ENCODE data around the gene TPCN1.

The TPCN1 gene

DNA sequence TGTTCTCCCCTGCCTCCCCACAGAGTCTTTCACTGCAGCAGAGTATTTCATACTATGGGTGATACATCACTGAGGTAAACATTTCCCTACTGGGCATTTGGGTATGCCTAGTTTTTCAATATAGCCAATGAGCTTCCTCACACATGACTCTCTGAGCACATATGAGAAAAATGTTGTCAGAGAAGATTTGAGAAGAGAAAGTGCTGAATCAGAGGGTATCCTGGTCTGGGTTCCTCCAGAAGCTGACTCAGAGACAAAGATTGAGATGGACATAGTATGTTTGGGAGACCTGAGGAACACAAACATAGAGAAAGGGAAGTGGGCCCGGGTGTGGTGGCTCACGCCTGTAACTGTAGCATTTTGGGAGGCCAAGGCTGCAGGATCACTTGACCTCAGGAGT, 101.1 kb downstream of the TPCN1 start:
- DNase-seq (ENCODE audit: low read depth), result peak; percentile 68
- TF ChIP-seq, protein P1, sequence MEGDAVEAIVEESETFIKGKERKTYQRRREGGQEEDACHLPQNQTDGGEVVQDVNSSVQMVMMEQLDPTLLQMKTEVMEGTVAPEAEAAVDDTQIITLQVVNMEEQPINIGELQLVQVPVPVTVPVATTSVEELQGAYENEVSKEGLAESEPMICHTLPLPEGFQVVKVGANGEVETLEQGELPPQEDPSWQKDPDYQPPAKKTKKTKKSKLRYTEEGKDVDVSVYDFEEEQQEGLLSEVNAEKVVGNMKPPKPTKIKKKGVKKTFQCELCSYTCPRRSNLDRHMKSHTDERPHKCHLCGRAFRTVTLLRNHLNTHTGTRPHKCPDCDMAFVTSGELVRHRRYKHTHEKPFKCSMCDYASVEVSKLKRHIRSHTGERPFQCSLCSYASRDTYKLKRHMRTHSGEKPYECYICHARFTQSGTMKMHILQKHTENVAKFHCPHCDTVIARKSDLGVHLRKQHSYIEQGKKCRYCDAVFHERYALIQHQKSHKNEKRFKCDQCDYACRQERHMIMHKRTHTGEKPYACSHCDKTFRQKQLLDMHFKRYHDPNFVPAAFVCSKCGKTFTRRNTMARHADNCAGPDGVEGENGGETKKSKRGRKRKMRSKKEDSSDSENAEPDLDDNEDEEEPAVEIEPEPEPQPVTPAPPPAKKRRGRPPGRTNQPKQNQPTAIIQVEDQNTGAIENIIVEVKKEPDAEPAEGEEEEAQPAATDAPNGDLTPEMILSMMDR (IDR thresholded peaks at IDR 0.05; ENCODE audit: low read length, missing control alignments), result no peak
- H3K4me3 ChIP-seq (replicated peaks; ENCODE audit: low read depth, low read length), result no peak overlapping the region

DNA sequence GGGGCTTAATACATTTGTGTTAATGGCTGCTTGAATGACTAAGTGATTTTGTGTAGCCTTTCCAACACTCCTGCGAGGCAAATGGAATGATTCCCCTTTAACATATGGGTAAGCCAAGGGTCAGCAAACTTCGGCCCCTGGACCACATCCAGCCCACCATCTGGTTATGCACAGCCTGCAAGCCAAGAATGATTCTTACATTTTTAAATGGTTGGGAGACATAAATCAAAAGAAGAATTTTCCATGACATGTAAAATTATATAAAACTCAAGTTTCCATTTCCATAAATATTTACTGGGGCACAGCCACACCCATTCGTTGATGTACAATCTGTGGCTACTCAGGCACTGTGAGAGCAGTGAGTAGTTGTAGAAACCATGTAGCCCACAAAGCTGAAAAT, 104.7 kb downstream of the TPCN1 start:
- DNase-seq (ENCODE audit: low read depth), result peak; percentile 66
- TF ChIP-seq, protein P1 (IDR thresholded peaks at IDR 0.05; ENCODE audit: low read length, missing control alignments), result no peak
- no peak overlapping the region for H3K4me3 ChIP-seq (replicated peaks; ENCODE audit: low read depth, low read length)

DNA sequence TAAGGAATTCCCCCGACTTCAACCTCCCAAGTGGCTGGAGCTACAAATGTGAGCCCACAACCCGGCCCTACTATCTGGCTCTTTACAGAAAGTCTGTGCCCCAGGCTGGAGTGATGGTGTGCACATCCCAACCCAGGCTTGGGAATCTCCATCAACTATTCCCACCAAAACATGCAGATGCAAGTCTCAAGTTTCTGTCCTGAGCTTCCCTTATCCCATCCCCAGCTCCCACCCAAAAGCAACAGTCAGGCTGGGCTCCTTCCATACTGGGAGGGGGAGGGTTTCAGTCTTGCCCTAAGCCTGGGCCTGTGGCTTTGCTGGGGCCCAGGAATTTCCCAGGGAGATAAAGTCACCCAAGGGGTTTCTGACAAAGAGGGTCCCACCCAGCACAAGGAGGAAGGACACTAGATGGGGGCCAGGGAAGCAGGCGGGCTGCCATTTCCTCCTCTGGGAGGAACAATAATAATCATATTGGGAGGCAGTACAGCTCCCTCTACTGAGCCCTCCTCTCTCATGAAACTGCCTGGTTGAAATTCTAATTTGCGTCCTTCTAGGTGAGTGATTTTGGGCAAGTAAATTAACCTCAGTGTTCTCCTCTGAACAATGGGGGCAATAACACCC, 105.6 kb downstream of the TPCN1 start:
- no peak overlapping the region for H3K4me3 ChIP-seq (replicated peaks; ENCODE audit: low read depth, low read length)
- DNase-seq (ENCODE audit: low read depth), result no peak
- TF ChIP-seq, protein P1 (IDR thresholded peaks at IDR 0.05; ENCODE audit: low read length, missing control alignments), result peak; percentile 36

DNA sequence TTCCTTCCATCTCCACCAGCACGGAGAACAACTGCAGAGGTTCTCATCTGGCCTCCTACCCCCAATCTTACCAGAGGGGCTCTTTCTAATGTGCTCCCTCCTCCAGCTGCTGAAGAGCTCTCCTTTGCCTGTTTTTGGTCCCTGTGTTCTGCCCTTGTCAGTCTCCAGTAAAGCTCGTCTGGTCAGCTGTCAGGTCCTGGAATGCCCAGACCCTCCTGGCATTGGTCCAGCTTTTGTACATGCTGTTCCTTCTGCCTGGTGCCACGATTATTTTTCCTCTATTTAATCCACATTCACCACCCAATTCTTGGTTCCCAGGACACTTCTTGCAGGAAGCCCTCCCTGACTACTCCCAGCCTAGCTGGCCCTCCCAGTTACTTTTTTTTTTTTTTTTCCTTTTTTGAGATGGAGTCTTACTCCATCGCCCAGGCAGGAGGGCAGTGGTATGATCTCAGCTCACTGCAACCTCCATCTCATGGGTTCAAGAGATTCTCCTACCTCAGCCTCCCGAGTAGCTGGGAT, 107.2 kb downstream of the TPCN1 start:
- H3K4me3 ChIP-seq (replicated peaks; ENCODE audit: low read depth, low read length), result no peak overlapping the region
- TF ChIP-seq, protein P1 (IDR thresholded peaks at IDR 0.05; ENCODE audit: low read length, missing control alignments), result no peak
- no peak for DNase-seq (ENCODE audit: low read depth)

DNA sequence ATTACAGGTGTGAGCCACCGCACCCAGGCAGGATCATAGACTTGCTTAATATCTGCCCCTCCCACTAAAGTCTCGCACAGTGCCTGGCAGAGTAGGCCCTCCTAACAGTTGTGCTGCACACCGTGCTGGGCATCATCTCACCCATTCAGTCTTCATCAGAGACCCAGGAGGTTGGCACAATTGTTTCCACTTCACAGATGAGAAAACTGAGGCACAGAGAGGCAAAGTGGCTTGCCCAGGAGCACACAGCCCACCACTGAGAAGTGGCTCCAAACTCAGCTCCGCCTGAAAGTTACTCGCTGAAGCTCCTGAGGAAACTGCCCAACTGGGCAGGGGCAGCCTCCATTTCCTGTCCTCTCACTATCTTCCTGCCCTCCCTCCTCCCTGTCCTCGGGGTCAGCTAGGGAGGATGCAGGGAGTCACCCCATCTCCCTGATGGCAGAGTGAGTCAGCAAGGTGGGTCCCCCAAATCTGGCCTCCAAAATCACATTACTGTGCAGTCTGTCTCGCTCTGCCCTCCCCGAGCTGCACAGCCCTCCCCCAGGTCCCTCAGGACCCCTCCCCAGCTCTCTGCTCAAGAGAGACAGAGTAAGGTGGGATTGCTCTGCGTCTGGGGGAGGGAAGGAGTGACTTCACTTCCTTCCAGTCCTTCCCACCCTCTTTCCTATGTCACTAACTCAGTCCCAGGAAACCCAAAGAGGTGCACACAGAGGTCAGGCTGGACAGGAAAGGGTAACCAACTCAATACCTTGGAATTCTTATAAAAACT, 107.9 kb downstream of the TPCN1 start:
- TF ChIP-seq, protein P1 (IDR thresholded peaks at IDR 0.05; ENCODE audit: low read length, missing control alignments), result no peak
- DNase-seq (ENCODE audit: low read depth), result peak; percentile 51
- H3K4me3 ChIP-seq (replicated peaks; ENCODE audit: low read depth, low read length), result no peak overlapping the region

DNA sequence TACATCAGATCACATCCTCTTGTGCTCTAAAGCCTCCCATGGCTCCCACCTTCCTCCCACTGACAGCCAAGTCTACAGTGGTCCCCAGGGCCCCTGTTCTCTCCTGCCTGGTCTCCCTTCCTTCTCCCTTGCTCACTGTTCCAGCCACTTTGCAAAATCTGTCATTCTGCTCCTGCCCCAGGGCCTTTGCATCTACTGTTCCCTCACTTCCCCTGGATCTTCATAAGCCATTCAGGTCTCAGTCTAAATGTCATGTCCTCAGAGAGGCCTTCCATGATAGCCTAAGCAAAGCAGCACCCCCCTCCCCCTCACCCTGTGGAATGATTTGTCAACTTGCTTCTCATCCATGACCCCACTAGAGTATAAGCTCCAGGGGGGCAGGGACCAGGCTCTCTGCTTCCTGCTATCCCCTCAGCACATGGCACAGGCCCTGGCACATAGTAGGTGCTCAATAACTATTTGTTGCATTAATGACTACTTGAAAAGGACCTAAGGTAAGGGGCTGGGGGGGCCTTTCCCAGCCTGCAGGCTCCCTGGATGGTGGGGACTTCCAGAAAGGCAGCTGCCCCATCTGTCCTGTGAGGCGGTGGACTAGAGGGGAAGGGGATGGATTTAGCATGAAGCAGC, 108.6 kb downstream of the TPCN1 start:
- DNase-seq (ENCODE audit: low read depth), result no peak
- TF ChIP-seq, protein P1 (IDR thresholded peaks at IDR 0.05; ENCODE audit: low read length, missing control alignments), result no peak
- no peak overlapping the region for H3K4me3 ChIP-seq (replicated peaks; ENCODE audit: low read depth, low read length)
